NCI-H2196 (cell line): ENCODE data around the gene PIP5K1C.

ENCODE experiments used
- DNase-seq: peaks from one replicate; lab custom pipeline; 2025; ENCODE audit not compliant: unreplicated experiment; lab: John Stamatoyannopoulos, UW

Gene PIP5K1C

GRCh38 chr19:3722443-3723109, 22.3 kb upstream of the PIP5K1C start:
- DNase-seq, result peak; percentile 59

GRCh38 chr19:3721887-3722442, 21.7 kb upstream of the PIP5K1C start:
- no peak for DNase-seq

GRCh38 chr19:3721131-3721886, 21.0 kb upstream of the PIP5K1C start:
- DNase-seq, result peak; percentile 96

GRCh38 chr19:3720349-3720917, 20.2 kb upstream of the PIP5K1C start:
- DNase-seq, result no peak

GRCh38 chr19:3719868-3720267, 19.6 kb upstream of the PIP5K1C start:
- no peak for DNase-seq

GRCh38 chr19:3716147-3716668, 15.9 kb upstream of the PIP5K1C start:
- no peak for DNase-seq

GRCh38 chr19:3712663-3713611, 12.7 kb upstream of the PIP5K1C start:
- DNase-seq, result no peak

DNA sequence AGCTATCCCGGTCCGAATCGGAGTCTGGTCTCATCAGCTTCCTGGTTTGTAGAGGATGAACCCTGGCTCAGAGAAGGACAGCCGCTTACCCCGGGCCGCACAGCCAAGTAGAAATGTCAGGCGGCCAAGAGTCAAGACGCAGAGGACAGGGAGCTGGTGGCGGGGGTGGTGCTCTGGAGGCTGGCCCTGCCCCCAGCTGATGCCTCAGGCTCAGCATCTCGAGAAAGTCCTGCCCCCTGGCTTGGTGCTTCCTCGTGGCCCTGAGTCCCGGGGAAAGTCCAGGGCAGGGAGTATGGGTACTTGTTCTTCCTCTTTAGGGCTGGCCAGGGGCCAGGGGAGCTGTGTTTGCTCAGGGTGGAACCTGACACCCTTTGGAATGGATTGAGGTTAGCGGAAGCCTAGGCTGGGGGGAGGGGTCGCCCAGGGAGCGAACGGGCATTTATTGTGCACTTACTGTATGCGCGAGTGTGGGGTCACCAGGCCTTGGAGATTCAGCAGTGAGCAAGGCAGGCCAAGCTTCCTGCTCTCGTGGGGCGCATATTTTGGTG, 10.1 kb upstream of the PIP5K1C start:
- DNase-seq, result peak; percentile 82

DNA sequence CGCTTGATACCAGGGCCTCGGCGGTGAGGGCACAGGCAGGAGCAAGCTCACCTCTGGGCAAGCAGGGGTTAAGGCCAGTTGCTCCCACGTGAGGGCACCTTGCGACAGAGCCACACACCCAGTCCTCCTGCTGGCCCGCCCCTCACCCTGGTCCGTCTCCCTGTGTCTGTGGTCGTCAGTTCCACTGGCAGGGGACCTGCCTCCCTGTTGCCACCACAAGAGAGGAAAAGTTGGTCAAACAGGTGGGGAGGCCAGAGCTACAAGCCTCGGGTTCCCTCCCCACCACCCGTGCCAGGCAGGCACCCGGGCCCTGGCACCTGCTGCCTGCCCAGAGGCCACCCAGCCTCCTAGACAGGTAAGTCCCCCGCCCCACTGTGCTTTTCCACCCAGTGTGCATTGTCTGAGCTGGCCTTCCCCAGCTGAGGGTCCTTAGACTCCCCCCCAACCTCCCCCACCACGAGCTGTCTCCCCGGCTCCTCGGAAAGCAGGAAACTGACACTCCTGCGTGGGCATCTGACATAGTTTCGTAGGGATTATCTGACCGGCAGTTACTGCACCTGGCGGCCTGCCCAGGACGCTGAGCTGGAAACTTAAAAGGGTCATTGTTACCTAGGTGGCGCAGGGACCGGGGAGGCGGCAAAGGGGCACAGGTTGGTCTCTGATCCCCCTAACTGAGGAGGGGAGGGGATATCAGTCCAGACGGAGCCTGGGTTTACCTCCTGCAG, 8.1 kb upstream of the PIP5K1C start, which contains the start of gene TJP3:
TSS of gene TJP3 (plus strand) at position 178 of the 725 bp plus-strand sequence. CDS start 20,049 bp downstream, outside the sequence.
- peak; percentile 44 for DNase-seq

DNA sequence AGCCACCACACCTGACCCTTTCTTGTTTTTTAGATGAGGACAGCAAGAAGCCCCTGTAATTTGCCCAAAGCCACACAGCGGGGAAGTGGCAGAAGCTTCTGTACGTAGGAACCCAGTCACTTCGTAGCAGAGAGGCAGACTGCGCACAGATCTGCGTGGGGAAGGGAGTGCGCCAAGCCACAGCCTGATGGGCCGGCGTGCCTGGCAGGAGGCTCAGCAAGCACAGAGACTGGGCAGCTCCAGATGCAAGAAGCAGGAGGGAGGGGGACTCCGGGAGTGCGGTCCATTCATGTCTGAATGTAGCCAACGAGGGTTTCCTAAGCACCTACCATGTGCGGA, 7.6 kb upstream of the PIP5K1C start:
- no peak for DNase-seq

DNA sequence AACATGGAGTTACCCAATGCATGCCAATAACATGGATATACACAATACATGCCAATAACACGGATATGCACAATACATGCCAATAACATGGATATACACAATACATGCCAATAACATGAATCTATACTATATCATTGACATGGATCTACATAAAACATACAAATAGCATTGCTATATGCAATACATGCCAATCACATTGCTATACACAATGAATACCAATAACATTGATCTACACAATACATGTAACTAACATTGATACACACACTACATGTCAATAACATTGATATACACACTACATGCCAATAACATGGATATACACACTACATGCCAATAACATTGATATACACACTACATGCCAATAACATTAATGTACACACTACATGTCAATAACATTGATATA, 932 bp upstream of the PIP5K1C start:
- no peak for DNase-seq

DNA sequence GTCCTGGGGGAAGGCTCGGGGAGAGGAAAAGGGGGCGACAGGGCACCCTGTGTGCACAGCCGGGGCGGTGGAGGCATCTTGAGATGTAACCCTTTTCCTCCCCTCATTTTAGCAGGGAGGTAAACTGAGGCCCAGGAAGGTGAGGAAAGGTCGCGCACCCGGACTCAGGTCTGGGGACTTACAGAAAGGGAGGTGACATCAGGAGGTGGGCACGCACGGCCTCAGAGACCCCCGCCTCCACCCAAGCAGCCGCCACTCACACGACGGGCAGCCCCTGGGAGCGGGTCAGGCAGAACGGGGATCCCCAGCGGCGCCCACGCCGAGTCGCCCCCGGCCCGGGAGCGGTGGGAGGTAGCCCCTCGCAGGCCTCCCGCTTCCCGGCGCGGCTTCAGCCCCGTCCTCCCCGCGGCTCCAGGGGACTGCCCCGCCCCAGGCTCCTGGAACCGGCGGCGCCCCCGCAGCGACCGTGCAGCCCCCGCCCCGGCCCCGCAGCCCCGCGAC, 477 bp downstream of the PIP5K1C start:
- no peak for DNase-seq

GRCh38 chr19:3698974-3699740, 1.1 kb downstream of the PIP5K1C start:
- DNase-seq, result no peak

DNA sequence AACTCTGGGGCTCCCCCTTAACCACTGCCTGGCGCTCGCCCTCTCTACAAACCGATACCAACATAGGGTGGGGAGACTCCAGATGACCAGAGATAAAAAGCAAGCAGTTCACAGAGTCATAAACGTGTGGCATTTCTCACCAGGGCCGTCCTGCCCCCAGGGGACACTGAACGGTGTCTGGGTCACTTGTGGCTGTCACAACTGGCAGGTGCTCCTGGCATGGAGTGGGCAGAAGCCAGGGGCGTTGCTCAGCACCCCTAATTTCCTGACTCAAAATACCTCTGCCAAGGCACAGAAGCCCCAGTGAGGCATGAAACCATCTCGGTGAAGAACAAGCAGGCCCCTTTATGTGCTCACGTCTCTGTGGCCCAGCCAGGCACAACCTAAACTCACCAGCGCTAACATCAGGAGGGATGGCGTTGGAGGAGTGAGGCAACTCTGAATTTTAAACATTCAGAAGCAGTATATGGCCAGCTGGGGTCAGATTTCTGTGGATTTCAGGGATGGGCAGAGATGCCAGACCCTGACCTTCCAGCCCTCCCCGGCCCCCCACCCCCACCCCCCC, 1.8 kb downstream of the PIP5K1C start:
- DNase-seq, result no peak

DNA sequence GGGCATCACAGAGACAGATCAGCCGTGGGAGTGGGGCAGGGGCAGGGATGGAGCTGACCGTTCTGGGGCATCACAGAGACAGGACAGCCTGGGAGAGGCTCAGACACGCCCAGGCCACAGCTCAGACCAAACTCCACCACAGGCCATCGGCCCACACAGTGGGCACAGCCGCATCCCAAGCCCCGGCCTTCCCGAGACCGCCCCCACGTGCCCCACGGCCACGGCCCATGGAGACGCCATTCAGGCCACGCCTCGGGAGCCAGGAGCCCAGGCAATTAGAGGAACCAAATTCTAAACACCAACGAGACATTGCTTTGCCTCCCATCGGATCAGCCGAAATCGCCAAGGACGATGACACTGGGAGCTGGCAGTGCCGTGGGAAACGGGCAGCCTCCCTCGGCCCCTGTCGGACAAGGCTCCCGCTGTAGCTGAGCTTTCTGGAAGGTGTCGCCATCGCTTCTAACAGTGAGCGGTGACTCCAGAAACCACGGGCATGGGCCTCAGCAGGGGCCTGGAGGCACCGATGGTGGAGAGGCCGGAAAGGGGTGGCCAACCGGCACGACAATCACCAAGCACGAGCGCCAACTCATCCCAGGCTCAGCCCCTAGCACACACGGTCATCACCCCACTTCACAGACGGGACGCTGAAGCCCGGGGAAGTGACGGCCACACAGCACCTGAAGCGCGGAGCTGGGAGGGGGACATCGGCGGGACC, 2.4 kb downstream of the PIP5K1C start:
- DNase-seq, result no peak

DNA sequence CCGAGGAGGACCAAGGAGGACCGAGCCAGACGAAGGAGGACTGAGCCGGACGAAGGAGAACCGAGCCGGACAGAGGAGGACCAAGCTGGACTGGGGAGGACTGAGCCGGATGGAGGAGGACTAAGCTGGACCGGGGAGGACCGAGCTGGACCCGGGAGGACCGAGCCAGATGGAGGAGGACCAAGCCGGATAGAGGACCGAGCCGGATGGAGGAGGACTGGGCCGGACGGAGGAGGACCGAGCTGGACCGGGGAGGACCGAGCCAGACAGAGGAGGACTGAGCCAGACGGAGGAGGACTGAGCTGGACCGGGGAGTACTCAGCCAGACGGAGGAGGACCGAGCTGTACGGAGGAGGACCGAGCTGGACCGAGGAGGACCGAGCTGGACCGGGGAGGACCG, 3.2 kb downstream of the PIP5K1C start:
- DNase-seq, result no peak

DNA sequence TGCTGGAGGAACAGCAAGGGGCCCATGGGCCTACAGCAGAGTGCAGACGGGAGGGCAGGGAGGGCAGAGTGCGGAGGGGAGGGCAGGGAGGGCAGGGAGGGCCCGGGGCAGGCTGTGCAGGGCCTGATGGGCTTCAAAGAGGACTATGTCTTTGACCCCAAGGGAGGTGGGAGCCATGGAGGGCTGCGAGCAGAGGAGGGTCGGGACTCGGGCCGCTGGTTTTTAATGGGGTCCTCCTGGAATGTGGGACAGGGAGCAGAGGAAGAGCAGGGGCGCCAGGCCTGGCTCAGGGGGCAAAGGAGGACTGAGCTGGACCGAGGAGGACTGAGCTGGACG, 3.6 kb downstream of the PIP5K1C start:
- DNase-seq, result no peak
